HG03135 (cell line): ENCODE data around the gene AGAP5.
A peak's percentile ranks its signal among the peaks of the same experiment; 100 is the strongest.
"Not testable (repeated sequence)": the region's sequence is repeated elsewhere in the genome, so short reads cannot be mapped to it uniquely, and the experiment has no call there.

Source experiments
- ATAC-seq: cut with Tn5 transposase; IDR thresholded peaks from one replicate; pipeline ENCODE4 v1.9.1; 2021; ENCODE audit warnings: mild to moderate bottlenecking, moderate library complexity; ENCODE audit not compliant: unreplicated experiment

Gene AGAP5

GRCh38 chr10:73697675-73698159, at the start of gene AGAP5:
TSS of gene AGAP5 (minus strand) at chr10:73698109. CDS start at chr10:73697755, 354 bp downstream.
- not testable (repeated sequence) for ATAC-seq

GRCh38 chr10:73746721-73747120, 48.8 kb upstream of the AGAP5 start:
- no peak for ATAC-seq

- ATAC-seq = peak; percentile 20
Measured at GRCh38 chr10:73744664-73744975, 46.7 kb upstream of the AGAP5 start.

- ATAC-seq = peak; percentile 77
Measured at GRCh38 chr10:73743905-73744663, 46.2 kb upstream of the AGAP5 start, which contains the start of gene SEC24C. TSS of gene SEC24C (plus strand) at chr10:73744372. CDS start at chr10:73746833, 2,461 bp downstream.

GRCh38 chr10:73743327-73743904, 45.5 kb upstream of the AGAP5 start:
- no peak for ATAC-seq

GRCh38 chr10:73742454-73742734, 44.5 kb upstream of the AGAP5 start:
- no peak for ATAC-seq

DNA sequence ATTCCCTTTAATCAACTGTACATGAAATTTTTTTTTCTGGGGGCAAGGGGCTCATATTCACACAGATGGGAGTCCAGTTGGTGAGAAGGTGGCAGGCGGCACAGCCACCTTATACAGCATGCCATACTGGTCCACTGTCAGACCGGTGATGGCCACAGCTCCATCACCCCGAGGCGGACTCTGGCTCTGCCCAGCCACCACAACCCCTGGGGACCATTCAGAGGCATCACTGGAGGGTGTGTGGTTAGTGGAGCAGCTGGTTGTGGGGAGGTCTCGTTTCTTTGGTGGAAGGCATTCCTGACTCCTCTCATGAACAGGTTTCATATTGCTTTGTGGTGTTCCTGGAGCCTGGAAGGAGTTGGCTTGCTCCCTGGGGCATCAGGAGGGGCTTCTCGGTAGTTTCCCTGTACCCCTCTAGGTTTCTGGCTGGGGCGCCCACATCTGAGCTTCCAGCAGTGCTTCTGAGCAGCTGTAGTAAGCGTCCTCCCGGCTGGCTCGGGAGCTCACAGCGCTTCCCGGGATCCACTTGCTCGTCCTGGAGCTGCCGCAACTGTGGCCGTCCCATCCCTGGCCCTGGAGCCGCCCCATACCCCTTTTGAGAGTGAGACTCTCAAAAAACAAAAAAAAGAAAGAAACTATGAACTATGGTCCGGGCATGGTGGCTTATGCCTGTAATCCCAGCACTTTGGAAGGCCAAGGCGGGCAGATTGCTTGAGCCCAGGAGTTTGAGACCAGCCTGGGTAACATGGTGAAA, 42.8 kb upstream of the AGAP5 start:
- not testable (repeated sequence) for ATAC-seq

DNA sequence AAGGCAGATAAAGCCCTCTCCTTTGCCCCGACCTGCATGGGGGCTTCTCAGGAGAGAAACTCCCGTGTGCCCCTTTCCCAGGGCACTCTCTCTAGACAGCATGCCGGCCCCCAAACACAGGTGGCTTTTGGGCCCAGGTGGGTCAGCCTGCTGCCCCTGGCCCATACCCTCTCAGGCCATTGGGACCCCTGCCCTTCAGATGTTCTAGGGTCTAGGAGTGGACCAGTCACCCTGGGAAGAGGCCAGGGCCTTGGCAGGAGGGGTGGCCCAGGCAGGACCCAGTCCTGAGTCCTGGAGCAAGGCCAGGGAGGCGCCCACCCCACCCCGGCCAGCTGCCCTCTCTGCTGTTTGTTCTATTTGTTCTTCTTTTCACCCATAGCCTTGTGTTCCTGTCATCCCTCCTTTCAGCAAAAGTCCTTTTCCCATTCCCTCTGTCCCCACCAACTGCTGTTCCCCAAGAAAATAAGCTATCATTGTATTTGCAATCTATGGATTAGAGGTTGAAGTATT, 36.9 kb upstream of the AGAP5 start:
- ATAC-seq = no peak

DNA sequence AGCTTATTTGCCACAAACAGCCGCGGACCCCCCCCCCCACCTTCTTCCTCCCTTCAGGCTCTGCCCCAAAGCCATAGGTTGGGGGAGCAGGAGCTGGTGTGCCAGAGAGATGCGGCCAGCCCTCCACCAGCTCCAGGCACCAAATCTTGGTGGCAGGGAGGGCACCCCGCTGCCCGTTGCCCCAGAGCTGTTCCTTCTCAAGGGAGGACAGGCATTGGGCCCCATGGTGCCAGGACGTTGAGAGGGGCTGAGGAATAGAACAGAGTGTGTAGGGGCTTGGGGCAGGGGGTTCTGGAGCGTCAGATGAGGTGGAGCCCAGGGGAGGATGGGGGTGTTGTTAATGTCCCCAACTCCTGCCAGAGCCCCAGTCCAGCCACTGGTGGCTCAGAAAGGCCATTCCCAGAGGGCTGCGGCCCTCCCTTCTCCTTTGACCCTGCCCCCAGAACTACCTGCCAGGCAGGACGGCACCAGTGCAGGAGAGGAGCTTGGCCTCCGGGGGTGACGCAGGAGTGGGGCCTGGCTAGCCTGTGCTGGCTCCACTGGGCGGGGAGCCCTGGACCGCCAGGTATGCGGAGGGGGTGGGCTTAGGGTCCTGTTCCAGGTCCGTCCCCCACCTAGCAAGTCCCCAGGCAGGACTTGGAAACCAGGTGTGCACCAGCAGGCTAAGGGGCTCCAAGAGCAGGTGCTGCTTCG, 36.3 kb upstream of the AGAP5 start:
- no peak for ATAC-seq

DNA sequence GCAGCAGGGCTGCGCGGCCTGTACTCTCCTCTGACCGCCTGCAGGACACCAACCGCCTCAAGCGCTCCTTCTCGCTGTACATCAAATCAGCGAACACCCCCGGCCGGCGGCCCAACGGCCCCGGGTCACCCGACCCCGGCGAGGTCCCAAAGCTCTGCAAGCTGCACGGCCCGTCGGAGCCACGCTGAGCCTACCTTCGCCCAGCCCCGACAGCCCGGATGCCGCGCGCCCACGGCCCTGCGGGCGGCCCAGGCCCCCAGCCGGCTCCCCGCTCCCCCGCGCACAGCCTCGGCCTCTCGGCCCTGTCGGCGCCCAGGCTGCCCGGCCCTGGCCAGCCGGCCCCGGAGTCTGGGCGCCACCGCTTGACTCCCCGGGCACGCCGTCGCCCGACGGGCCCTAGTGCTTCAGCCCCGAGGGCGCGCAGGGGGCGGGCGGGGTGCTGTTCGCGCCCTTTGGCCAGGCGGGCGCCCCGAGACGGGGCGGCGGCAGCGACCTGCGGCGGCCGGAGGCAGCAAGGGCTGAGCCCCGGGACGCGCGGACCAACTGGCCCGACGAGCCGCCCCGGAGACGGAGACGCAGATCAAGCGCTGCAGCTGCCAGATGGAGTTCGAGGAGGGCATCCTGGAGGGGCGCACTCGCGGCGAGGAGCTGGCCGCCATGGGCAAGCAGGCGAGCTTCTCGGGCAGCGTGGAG, 35.2 kb upstream of the AGAP5 start:
- no peak for ATAC-seq

GRCh38 chr10:73732426-73732825, 34.5 kb upstream of the AGAP5 start:
- ATAC-seq = no peak

DNA sequence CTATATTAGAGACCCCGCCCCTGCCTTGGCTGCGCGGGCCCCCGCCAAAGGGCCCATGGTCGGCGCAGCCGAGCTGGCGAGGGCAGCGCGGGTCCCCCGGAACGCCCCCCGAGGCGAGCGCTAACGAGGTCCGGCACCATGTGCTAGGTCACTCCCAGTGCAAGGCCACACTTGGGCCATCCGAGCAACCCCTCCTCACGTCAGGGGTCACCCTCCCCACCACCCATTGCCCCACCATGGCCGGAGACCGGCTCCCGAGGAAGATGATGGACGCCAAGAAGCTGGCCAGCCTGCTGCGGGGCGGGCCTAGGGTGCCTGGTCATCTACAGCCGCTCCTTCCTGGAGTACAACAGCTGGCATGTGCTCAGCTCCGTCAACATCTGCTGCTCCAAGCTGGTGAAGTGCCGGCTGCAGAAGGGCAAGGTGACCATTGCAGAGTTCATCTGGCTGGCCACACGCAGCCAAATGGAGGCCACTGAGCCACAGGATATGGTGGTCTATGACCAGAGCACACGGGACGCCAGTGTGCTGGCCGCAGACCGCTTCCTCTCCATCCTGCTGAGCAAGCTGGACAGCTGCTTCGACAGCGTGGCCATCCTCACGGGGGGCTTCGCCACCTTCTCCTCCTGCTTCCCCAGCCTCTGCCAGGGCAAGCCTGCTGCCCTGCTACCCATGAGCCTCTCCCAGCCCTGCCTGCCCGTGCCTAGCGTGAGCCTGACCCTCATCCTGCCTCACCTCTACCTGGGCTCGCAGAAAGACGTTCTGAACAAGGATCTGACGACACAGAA, 33.9 kb upstream of the AGAP5 start:
- ATAC-seq = no peak

- ATAC-seq = peak; percentile 87
Measured at GRCh38 chr10:73730153-73730906, 32.4 kb upstream of the AGAP5 start.

- ATAC-seq = not testable (repeated sequence)
Measured at GRCh38 chr10:73729781-73730152, 31.9 kb upstream of the AGAP5 start.

GRCh38 chr10:73723516-73723915, 25.6 kb upstream of the AGAP5 start:
- no peak for ATAC-seq

- ATAC-seq = not testable (repeated sequence)
Measured at GRCh38 chr10:73720561-73720960, 22.7 kb upstream of the AGAP5 start.

GRCh38 chr10:73717556-73717955, 19.6 kb upstream of the AGAP5 start:
- ATAC-seq = no peak

- no peak for ATAC-seq
Measured at GRCh38 chr10:73716251-73716650, 18.3 kb upstream of the AGAP5 start.
